Brain microvascular endothelial cell (primary cell): ENCODE measurements around the gene APBB2.

ENCODE experiments used
- DNase-seq: peaks from one replicate; pipeline ENCODE4 v3.0.0-alpha.2; 2020
- H3K27ac ChIP-seq: fragments of 250-450 bp; sonication (Bioruptor Pico); 2 replicates; pipeline ENCODE4 v1.5.1; 2020; ENCODE audit warnings: mild to moderate bottlenecking, moderate library complexity
- H3K27me3 ChIP-seq: fragments of 250-450 bp; sonication (Bioruptor Pico); replicated peaks from 2 replicates; pipeline ENCODE4 v1.5.1; 2020; ENCODE audit warnings: mild to moderate bottlenecking
- H3K36me3 ChIP-seq: fragments of 250-450 bp; sonication (Bioruptor Pico); replicated peaks from 2 replicates; pipeline ENCODE4 v1.5.1; 2020; ENCODE audit warnings: mild to moderate bottlenecking
- H3K4me3 ChIP-seq: 2 replicates; pipeline ENCODE4 v1.5.1; 2011; ENCODE audit warnings: low read depth, mild to moderate bottlenecking, control low read depth, low read length, moderate library complexity
- CTCF ChIP-seq: IDR thresholded peaks from 2 replicates; pipeline ENCODE4 v1.5.1; 2011; ENCODE audit warnings: low read depth, mild to moderate bottlenecking, moderate library complexity, low read length, control low read depth, inconsistent platforms; ENCODE audit errors: missing control alignments
- in situ Hi-C: cut with HindIII; loops from 2 replicates; pipeline ENCODE4 v1.10.0; 2017; ENCODE audit warnings: low sequenced_read_pairs, low pct_ligation_motif_present

APBB2 gene

GRCh38 chr4:40915318-40916217, 298.8 kb downstream of the APBB2 start:
- no peak for TF ChIP-seq CTCF
- peak; percentile 47 for DNase-seq
- in situ Hi-C loops: no loop called here
- Histone ChIP-seq H3K4me3 (no peak overlapping the region), H3K27me3 (no peaks in the 10 kb centered on the region), H3K27ac (peak overlapping the region; percentile 26), H3K36me3 (peaks cover 18% of the 10 kb centered on the region)

GRCh38 chr4:40912460-40913184, 301.7 kb downstream of the APBB2 start:
- no peak overlapping the region for H3K27ac ChIP-seq
- in situ Hi-C loops: no loop called here
- no peak for TF ChIP-seq CTCF
- H3K36me3 ChIP-seq: peaks cover 6% of the 10 kb centered on the region
- H3K27me3 ChIP-seq: no peaks in the 10 kb centered on the region
- DNase-seq: no peak
- H3K4me3 ChIP-seq: no peak overlapping the region

GRCh38 chr4:40910706-40911105, 303.6 kb downstream of the APBB2 start:
- peak; percentile 64 for DNase-seq
- no peak for TF ChIP-seq CTCF
- in situ Hi-C loops: no loop called here
- Histone ChIP-seq H3K27me3 (no peaks in the 10 kb centered on the region), H3K36me3 (peaks cover 2% of the 10 kb centered on the region), H3K4me3 (no peak overlapping the region), H3K27ac (peak overlapping the region; percentile 5)

GRCh38 chr4:40909363-40909876, 304.9 kb downstream of the APBB2 start:
- no peaks in the 10 kb centered on the region for H3K27me3 ChIP-seq
- no peak for TF ChIP-seq CTCF
- H3K27ac ChIP-seq: peak overlapping the region; percentile 8
- in situ Hi-C loops: no loop called here
- peaks cover 2% of the 10 kb centered on the region for H3K36me3 ChIP-seq
- DNase-seq: peak; percentile 72
- no peak overlapping the region for H3K4me3 ChIP-seq

- Histone ChIP-seq H3K4me3 (no peak overlapping the region), H3K27ac (peak overlapping the region; percentile 6)
- in situ Hi-C loops: no loop called here
Measured at GRCh38 chr4:40908702-40909362, 305.5 kb downstream of the APBB2 start.

More at GRCh38 chr4:40908702-40909362, 305.5 kb downstream of the APBB2 start:
- H3K27me3 ChIP-seq: no peaks in the 10 kb centered on the region
- peak; percentile 95 for TF ChIP-seq CTCF
- DNase-seq: peak; percentile 73
- peaks cover 2% of the 10 kb centered on the region for H3K36me3 ChIP-seq
